Retinal pigment epithelial cell (primary cell): ENCODE measurements around the gene CCDC134.

Source experiments
- DNase-seq: peaks from one replicate; pipeline ENCODE4 v3.0.0-alpha.2; 2010; ENCODE audit warnings: low read depth
- H3K4me3 ChIP-seq: 2 replicates; pipeline ENCODE4 v1.5.1; 2011; ENCODE audit warnings: mild to moderate bottlenecking, low read length, control low read depth, moderate library complexity
- CTCF ChIP-seq: conservative IDR thresholded peaks from 2 replicates; pipeline ENCODE4 v1.5.1; 2011; ENCODE audit warnings: low read depth, low read length, control low read depth, inconsistent platforms

The CCDC134 gene

GRCh38 chr22:41782751-41783150 lies 17.7 kb upstream of the CCDC134 start:
- no peak for TF ChIP-seq CTCF
- no peak for DNase-seq
- no peak overlapping the region for H3K4me3 ChIP-seq

- no peak for DNase-seq
- no peak overlapping the region for H3K4me3 ChIP-seq
- TF ChIP-seq CTCF = no peak
Measured at GRCh38 chr22:41787331-41787730, 13.1 kb upstream of the CCDC134 start.

- no peak for TF ChIP-seq CTCF
- DNase-seq = no peak
- no peak overlapping the region for H3K4me3 ChIP-seq
Measured at GRCh38 chr22:41793871-41794270, 6.6 kb upstream of the CCDC134 start.

- DNase-seq = no peak
- no peak overlapping the region for H3K4me3 ChIP-seq
- no peak for TF ChIP-seq CTCF
Measured at GRCh38 chr22:41798736-41799135, 1.7 kb upstream of the CCDC134 start.

- H3K4me3 ChIP-seq = peak overlapping the region; percentile 93
- peak; percentile 2 for DNase-seq
Measured at GRCh38 chr22:41799486-41800347, 762 bp upstream of the CCDC134 start.

GRCh38 chr22:41801147-41801819 lies 804 bp downstream of the CCDC134 start:
- TF ChIP-seq CTCF = no peak
- DNase-seq = no peak
- H3K4me3 ChIP-seq = peak overlapping the region; percentile 93

More at GRCh38 chr22:41799486-41800347, 762 bp upstream of the CCDC134 start:
- TF ChIP-seq CTCF = no peak
